ENCODE results near the gene RERE.

DNA sequence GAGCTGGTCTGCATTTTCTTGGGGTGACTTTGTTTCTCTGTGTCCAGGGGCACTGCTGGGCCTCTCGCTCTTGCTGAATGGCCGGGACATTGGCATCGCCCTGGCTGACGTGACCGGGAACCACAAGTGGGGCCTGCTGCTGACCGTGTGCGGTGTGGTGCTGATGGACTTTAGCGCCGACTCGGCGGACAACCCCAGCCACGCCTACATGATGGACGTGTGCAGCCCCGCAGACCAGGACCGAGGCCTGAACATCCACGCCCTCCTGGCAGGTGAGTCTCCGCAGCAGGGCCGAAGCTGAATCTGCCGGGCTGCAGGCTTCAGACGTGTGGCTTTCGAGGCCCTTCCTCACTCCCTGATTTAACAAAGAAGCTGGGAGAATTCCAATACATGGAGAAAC, 491.7 kb downstream of the RERE start:
- TF ChIP-seq, protein P1, sequence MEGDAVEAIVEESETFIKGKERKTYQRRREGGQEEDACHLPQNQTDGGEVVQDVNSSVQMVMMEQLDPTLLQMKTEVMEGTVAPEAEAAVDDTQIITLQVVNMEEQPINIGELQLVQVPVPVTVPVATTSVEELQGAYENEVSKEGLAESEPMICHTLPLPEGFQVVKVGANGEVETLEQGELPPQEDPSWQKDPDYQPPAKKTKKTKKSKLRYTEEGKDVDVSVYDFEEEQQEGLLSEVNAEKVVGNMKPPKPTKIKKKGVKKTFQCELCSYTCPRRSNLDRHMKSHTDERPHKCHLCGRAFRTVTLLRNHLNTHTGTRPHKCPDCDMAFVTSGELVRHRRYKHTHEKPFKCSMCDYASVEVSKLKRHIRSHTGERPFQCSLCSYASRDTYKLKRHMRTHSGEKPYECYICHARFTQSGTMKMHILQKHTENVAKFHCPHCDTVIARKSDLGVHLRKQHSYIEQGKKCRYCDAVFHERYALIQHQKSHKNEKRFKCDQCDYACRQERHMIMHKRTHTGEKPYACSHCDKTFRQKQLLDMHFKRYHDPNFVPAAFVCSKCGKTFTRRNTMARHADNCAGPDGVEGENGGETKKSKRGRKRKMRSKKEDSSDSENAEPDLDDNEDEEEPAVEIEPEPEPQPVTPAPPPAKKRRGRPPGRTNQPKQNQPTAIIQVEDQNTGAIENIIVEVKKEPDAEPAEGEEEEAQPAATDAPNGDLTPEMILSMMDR (conservative IDR thresholded peaks at IDR 0.05 in 1 of 2, IDR thresholded peaks at IDR 0.05 in 1 of 2; ENCODE audit: extremely low read depth in 1 of 2, insufficient read depth in 1 of 2, low read depth in 1 of 2, low read length in 2 of 2), result no peak
- TF ChIP-seq EZH2 (IDR thresholded peaks at IDR 0.05; ENCODE audit: borderline replicate concordance, low read length), result no peak
